GM18951 (cell line): ENCODE measurements around the gene ZBP1.

Experiments
- POLR2A ChIP-seq: IDR thresholded peaks from 4 replicates; pipeline ENCODE4 v1.6.1; 2011; ENCODE audit warnings: mild to moderate bottlenecking; ENCODE audit not compliant: insufficient read length, insufficient read depth; ENCODE audit errors: extremely low read depth
- in situ Hi-C: fragments of 300-500 bp; cut with MboI; formaldehyde crosslinking; loops from one replicate; pipeline ENCODE4 v1.12.0; 2022; ENCODE audit warnings: low sequenced_read_pairs, mixed read lengths, inconsistent platforms; ENCODE audit not compliant: unreplicated experiment

The ZBP1 gene

DNA sequence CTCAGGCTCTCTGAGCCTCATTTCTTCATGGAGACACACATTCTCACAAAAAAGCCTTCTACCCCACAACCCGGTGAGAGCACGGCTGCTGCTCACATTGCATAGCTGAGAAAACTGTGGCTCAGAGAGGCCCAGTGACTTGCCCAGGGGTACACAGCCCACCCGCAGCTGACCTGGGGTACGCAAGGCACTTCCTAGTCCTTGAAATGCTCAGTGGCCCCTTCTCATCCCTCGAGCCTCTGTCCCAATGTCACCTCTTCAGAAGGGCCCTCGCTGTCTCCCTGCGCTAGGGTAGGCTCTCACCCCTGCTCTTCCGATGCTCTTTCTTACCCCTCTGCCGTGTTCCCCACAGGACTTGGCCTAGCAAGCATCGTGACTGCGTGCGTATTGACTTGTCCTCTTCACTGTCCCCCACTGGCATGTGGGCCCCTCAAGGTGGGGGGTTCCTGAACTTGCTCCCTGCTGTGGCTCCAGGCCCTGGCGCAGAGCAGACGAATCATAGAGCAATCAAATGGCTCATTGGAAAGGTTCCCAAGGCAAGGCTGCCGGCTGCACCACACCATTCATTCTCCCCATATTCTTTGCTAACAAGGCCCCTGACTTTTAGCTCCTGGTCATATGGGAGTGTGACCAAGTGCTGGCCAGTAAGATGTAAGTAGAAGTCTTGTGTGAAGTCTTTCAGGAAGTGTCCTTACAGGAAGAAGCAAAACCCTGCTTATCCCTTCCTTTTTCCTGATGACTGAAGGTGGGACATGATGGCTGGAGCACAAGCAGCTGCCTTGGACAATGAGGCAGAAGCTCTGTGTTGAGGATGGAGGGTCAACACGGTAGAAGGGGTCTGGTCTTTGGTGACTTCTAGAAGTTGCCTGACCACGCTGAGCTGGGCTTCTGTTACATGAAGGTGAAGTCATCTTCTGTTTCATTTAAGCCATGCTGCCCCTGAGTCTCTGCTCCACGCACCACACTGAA, 36.7 kb downstream of the ZBP1 start:
- TF ChIP-seq POLR2A, result no peak
- in situ Hi-C loops, result no loop called here

DNA sequence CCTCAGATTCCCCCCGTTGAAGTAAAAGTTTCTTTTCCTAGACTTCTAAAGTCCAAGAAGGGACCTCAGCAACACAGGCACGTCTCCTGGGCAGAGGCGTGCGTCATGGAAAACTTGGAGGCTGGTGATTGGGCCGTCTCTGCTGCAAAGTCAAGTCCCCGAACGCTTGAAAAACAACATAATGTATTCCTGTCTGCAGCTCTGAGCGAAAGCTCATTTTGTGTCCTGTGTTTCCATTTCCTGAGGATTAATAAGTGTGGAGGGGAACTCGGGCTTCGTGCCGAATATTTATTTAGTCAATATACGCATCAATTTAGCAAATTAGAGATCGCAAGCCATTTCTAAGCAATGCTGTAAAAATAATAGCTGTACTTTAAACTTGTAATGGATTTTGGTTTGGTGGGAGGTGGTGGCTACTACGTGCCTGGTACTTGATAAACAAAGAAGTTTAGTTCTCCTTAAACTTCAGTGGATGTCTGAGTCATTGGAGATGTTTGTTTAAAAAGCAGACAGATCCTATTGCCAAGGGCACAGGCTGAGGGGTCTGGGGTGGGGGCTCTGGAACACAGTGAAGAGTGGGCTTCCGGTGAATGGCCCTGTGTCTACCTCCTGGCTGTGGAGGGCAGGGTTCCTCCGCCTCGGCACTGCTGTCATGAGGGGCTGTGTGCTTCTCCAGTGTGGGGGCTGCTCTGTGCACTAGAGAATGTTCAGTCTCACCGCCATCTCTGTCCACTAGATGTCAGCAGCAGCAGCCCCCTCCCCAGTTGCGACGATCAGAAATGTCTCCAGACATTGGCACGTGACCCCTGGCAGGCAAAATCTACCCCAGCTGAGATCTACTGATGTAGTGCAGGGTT, 37.6 kb downstream of the ZBP1 start:
- in situ Hi-C loops, result no loop called here
- TF ChIP-seq POLR2A, result no peak

DNA sequence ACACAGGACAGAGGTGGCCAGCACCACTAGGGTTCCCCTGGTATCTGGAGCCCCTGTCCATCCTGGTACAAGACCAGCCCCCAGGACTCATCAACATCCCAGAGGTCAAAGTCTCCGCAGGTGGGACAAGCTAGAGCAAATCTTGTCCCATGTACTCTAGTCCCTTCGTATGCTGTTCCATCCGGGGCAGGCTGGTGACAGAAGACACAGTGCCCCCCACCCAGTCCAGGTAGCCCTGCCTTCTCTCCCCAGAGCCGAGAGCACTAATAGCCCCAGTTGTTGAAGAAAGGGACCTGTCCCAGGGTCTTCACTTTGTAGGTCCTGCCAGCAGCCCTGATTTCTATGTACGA, 38.2 kb downstream of the ZBP1 start:
- no peak for TF ChIP-seq POLR2A
- in situ Hi-C loops, result no loop called here

DNA sequence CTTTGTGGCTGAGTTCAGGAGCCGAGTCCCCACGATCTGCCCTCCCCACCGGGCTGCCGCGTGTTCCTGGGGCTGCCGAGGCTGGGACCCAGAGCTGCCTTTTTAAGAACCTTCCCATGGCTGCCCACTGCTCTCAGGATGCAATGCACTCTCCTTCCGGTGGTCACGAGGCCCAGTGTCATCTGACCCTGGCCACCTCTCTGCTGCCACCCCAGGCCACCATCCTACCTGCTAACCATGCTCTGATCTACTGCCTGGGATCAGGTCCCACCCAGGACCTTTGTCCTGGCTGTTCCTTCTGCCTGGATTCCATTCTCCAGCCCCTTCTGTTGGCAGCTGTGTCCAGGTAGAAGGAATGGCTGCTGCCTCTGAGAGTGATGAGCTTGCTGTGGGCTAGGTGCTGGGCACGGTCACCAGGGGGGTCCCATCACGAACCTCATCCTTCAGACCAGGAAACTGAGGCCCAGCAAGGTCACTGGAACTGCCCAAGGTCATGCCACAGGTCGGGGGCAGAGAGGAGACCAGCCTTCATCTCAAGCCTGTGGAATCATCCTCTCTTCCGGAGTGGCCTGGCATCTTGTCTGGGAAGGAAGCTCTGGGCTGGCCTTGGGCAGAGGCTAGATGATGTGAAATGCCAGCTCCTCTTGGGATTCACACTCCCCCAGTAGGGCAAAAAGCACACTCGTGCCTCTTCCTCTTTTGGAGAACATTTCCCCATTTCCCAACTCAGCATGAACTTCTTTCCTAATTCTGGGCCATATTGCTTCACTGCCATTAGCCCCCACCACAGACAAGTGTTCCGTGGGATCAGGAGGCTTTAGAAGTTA, 38.8 kb downstream of the ZBP1 start:
- no peak for TF ChIP-seq POLR2A
- in situ Hi-C loops, result no loop called here

GRCh38 chr20:57580478-57581201, 39.6 kb downstream of the ZBP1 start:
- no peak for TF ChIP-seq POLR2A
- in situ Hi-C loops, result no loop called here

DNA sequence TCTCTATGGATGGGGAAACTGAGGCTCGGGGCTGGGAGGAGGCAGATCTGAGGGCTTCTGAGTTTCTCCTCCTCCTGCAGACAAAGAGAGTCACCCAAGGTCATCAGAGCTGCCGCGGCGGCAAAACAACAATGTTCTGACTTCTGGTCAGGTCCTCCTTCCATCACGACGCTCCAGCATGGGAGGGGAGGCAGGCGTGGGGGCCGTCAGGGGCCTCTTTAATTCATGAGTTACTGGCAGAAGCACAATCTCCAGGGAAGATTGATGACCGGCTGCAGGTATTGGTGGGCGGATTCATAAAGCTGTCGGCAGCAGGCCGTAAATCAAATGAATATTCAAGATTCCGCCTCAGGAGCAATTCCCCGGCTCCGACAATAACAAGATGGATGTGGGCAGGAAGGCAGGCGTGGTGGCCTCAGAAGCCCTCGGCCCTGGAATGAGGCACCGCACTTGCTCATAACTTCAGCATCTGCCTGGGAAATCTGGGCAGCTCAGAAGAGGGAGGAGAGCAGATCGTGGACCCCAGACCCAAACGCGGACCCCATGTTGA, 40.3 kb downstream of the ZBP1 start:
- in situ Hi-C loops, result no loop called here
- TF ChIP-seq POLR2A, result no peak

DNA sequence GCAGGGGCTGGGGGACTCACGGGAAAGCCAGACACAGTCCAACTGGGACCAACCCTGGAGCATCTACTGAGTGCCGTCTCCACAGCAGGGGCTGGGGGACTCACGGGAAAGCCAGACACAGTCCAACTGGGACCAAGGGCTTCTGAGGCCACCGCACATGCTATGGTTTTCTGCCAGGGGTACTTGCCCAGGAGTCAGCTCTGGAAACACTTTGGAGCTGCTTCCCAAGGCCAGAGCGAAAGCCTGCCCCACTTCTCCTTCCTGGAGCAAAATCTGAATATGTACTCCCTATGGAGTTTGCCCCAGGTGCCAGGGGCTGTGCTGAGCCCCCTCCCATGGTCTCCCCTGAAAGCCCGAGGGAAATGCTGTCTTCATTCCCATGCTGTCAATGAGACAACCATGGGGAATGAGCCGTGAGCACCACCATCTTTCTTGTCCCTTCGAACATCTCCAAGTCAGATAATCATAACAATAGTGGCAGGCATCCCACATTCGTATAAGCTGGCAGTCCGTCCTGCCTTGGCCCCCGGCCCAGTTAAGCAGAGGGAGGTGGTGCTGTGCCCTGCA, 40.8 kb downstream of the ZBP1 start:
- no peak for TF ChIP-seq POLR2A
- in situ Hi-C loops, result no loop called here

- no peak for TF ChIP-seq POLR2A
- in situ Hi-C loops, result no loop called here
These were observed 41.6 kb downstream of the ZBP1 start for GRCh38 chr20:57578476-57579165.

GRCh38 chr20:57577679-57578475, 42.3 kb downstream of the ZBP1 start:
- no peak for TF ChIP-seq POLR2A
- in situ Hi-C loops, result no loop called here

DNA sequence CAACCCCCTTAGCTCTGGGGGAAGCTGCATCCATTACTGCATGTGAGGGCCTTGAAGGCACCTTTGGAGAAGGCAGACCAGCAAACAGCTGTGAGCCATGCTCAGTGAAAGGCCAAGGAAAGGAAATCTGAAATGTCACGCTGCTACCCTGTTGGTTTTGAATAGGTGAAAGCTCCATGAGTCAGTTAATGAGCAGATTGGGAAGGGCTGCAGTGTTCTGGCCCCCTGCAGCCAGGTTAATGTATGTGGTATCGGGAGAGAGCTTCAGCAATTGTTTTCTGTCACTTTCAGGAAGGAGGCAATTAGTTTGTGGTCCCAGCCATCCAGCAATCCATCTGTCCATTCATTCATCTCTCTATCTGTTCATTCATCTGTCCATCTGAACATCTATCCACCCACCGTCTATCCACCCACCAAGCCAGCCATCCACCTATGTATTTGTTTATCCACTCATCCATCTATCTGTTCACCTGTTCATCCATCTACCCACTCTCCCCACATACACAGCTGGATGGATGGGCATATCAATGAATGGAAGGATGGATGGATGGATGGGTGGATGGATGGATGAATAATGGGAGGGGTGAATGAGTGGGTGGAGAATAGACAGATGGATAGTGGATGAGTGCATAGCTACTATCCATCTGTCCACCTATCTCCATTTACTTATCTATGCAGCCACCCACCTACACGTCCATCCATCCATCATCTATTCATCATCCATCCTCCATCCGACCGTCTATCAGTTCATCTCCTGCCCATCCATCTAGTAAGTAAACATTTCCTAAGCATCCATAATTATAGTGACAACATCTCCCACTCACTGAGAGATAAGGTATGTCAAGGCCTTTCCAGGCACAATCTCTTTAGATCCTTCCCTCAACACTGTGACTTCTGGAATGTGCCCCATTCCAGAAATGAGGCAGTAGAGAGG, 43.3 kb downstream of the ZBP1 start:
- TF ChIP-seq POLR2A, result no peak
- in situ Hi-C loops, result no loop called here
